Measurements from ENCODE around the gene SPOP.
"Not testable (repeated sequence)": the region's sequence is repeated elsewhere in the genome, so short reads cannot be mapped to it uniquely, and the experiment has no call there.

SPOP gene

GRCh38 chr17:49677933-49678847, at the start of gene SPOP:
SPOP (minus strand) TSS chr17:49678097; CDS start chr17:49622810, 55,287 bp downstream.
- Mint-ChIP-seq H3K36me3 (ENCODE audit: low read depth) (peaks cover 35% of the 10 kb centered on the region), H3K4me1 (ENCODE audit: low read depth) (peaks cover 37% of the 10 kb centered on the region), H3K4me3 (peak within 1 kb of the TSS; percentile 98), H3K27ac (peak within 1 kb of the TSS; percentile 99), H3K9me3 (peaks cover 4% of the 10 kb centered on the region), H3K27me3 (no peaks in the 10 kb centered on the region)
- DNase-seq, result peak; percentile 98

GRCh38 chr17:49727380-49727779, 49.5 kb upstream of the SPOP start:
- Mint-ChIP-seq H3K36me3 (ENCODE audit: low read depth) (peaks cover 63% of the 10 kb centered on the region), H3K4me1 (ENCODE audit: low read depth) (peaks cover 65% of the 10 kb centered on the region), H3K9me3 (no peaks in the 10 kb centered on the region), H3K4me3 (no peak overlapping the region), H3K27me3 (no peaks in the 10 kb centered on the region), H3K27ac (peak overlapping the region; percentile 8)
- DNase-seq, result no peak

GRCh38 chr17:49725452-49726130, 47.7 kb upstream of the SPOP start:
- H3K27me3 Mint-ChIP-seq, result no peaks in the 10 kb centered on the region
- H3K4me3 Mint-ChIP-seq, result no peak overlapping the region
- no peaks in the 10 kb centered on the region for H3K9me3 Mint-ChIP-seq
- peaks cover 52% of the 10 kb centered on the region for H3K4me1 Mint-ChIP-seq (ENCODE audit: low read depth)
- H3K27ac Mint-ChIP-seq, result peak overlapping the region; percentile 1
- H3K36me3 Mint-ChIP-seq (ENCODE audit: low read depth), result peaks cover 64% of the 10 kb centered on the region
- DNase-seq, result no peak

- H3K27me3 Mint-ChIP-seq, DNase-seq, H3K4me3 Mint-ChIP-seq, H3K9me3 Mint-ChIP-seq: not testable (repeated sequence)
- H3K27ac Mint-ChIP-seq, result peak overlapping the region; percentile 78
- peaks cover 65% of the 10 kb centered on the region for H3K36me3 Mint-ChIP-seq (ENCODE audit: low read depth)
- H3K4me1 Mint-ChIP-seq (ENCODE audit: low read depth), result peaks cover 43% of the 10 kb centered on the region
Measured at GRCh38 chr17:49724552-49724951, 46.7 kb upstream of the SPOP start.

- Mint-ChIP-seq H3K4me3 (no peak overlapping the region), H3K9me3 (no peaks in the 10 kb centered on the region), H3K27me3 (no peaks in the 10 kb centered on the region), H3K4me1 (ENCODE audit: low read depth) (peaks cover 34% of the 10 kb centered on the region), H3K36me3 (ENCODE audit: low read depth) (peaks cover 73% of the 10 kb centered on the region), H3K27ac (peak overlapping the region; percentile 78)
- no peak for DNase-seq
Measured at GRCh38 chr17:49723423-49723822, 45.5 kb upstream of the SPOP start.

GRCh38 chr17:49722066-49722465, 44.2 kb upstream of the SPOP start:
- Mint-ChIP-seq H3K36me3 (ENCODE audit: low read depth) (peaks cover 73% of the 10 kb centered on the region), H3K27ac (peak overlapping the region; percentile 71)

GRCh38 chr17:49717371-49717861, 39.5 kb upstream of the SPOP start:
- Mint-ChIP-seq H3K36me3 (ENCODE audit: low read depth) (peaks cover 84% of the 10 kb centered on the region), H3K9me3 (no peaks in the 10 kb centered on the region), H3K4me1 (ENCODE audit: low read depth) (peaks cover 46% of the 10 kb centered on the region), H3K27me3 (no peaks in the 10 kb centered on the region), H3K27ac (peak overlapping the region; percentile 91), H3K4me3 (peak overlapping the region; percentile 50)
- DNase-seq, result peak; percentile 58

More at GRCh38 chr17:49722066-49722465, 44.2 kb upstream of the SPOP start:
- Mint-ChIP-seq H3K27me3 (no peaks in the 10 kb centered on the region), H3K4me1 (ENCODE audit: low read depth) (peaks cover 36% of the 10 kb centered on the region), H3K9me3 (no peaks in the 10 kb centered on the region), H3K4me3 (no peak overlapping the region)
- no peak for DNase-seq

GRCh38 chr17:49716668-49717364, 38.9 kb upstream of the SPOP start:
- H3K9me3 Mint-ChIP-seq, result no peaks in the 10 kb centered on the region
- H3K4me3 Mint-ChIP-seq, result no peak overlapping the region
- DNase-seq, result no peak
- peak overlapping the region; percentile 91 for H3K27ac Mint-ChIP-seq
- H3K36me3 Mint-ChIP-seq (ENCODE audit: low read depth), result peaks cover 86% of the 10 kb centered on the region
- H3K27me3 Mint-ChIP-seq, result no peaks in the 10 kb centered on the region
- H3K4me1 Mint-ChIP-seq (ENCODE audit: low read depth), result peaks cover 45% of the 10 kb centered on the region

- peak; percentile 50 for DNase-seq
- peak overlapping the region; percentile 91 for H3K27ac Mint-ChIP-seq
- peak overlapping the region; percentile 41 for H3K4me3 Mint-ChIP-seq
- no peaks in the 10 kb centered on the region for H3K27me3 Mint-ChIP-seq
- H3K36me3 Mint-ChIP-seq (ENCODE audit: low read depth), result peaks cover 85% of the 10 kb centered on the region
- H3K9me3 Mint-ChIP-seq, result no peaks in the 10 kb centered on the region
- H3K4me1 Mint-ChIP-seq (ENCODE audit: low read depth), result peaks cover 45% of the 10 kb centered on the region
Measured at GRCh38 chr17:49715717-49716279, 37.9 kb upstream of the SPOP start.

GRCh38 chr17:49715216-49715615, 37.3 kb upstream of the SPOP start:
- Mint-ChIP-seq H3K4me1 (ENCODE audit: low read depth) (peaks cover 45% of the 10 kb centered on the region), H3K27ac (peak overlapping the region; percentile 91), H3K36me3 (ENCODE audit: low read depth) (peaks cover 87% of the 10 kb centered on the region), H3K4me3 (peak overlapping the region; percentile 41), H3K27me3 (no peaks in the 10 kb centered on the region), H3K9me3 (no peaks in the 10 kb centered on the region)
- DNase-seq, result no peak

GRCh38 chr17:49708515-49709183, 30.8 kb upstream of the SPOP start:
- DNase-seq, result peak; percentile 37
- Mint-ChIP-seq H3K27me3 (no peaks in the 10 kb centered on the region), H3K4me3 (peak overlapping the region; percentile 91), H3K4me1 (ENCODE audit: low read depth) (peaks cover 52% of the 10 kb centered on the region), H3K36me3 (ENCODE audit: low read depth) (peaks cover 67% of the 10 kb centered on the region), H3K27ac (peak overlapping the region; percentile 97), H3K9me3 (no peaks in the 10 kb centered on the region)

GRCh38 chr17:49707608-49708514, 30.0 kb upstream of the SPOP start, which contains the start of gene SLC35B1:
SLC35B1 (minus strand) TSS chr17:49707964; CDS start chr17:49707833, 131 bp downstream.
- peak within 1 kb of the TSS; percentile 91 for H3K4me3 Mint-ChIP-seq
- H3K36me3 Mint-ChIP-seq (ENCODE audit: low read depth), result peaks cover 72% of the 10 kb centered on the region

GRCh38 chr17:49707246-49707607, 29.3 kb upstream of the SPOP start:
- peak overlapping the region; percentile 91 for H3K4me3 Mint-ChIP-seq
- H3K27me3 Mint-ChIP-seq, result no peaks in the 10 kb centered on the region
- H3K27ac Mint-ChIP-seq, result peak overlapping the region; percentile 97
- DNase-seq, result peak; percentile 40
- H3K36me3 Mint-ChIP-seq (ENCODE audit: low read depth), result peaks cover 70% of the 10 kb centered on the region
- no peaks in the 10 kb centered on the region for H3K9me3 Mint-ChIP-seq
- peaks cover 50% of the 10 kb centered on the region for H3K4me1 Mint-ChIP-seq (ENCODE audit: low read depth)

More at GRCh38 chr17:49707608-49708514, 30.0 kb upstream of the SPOP start, which contains the start of gene SLC35B1:
- H3K27me3 Mint-ChIP-seq, result no peaks in the 10 kb centered on the region
- H3K4me1 Mint-ChIP-seq (ENCODE audit: low read depth), result peaks cover 50% of the 10 kb centered on the region
- H3K9me3 Mint-ChIP-seq, result no peaks in the 10 kb centered on the region
- DNase-seq, result peak; percentile 97
- H3K27ac Mint-ChIP-seq, result peak within 1 kb of the TSS; percentile 97

Measured in activated T-cell treated with anti-CD3 and anti-CD28 coated beads, Interleukin-2, amount 50 U/mL, for 24 hours (primary cell).